Effector CD8-positive, alpha-beta T cell (primary cell): ENCODE data around the gene TINAG.

ENCODE experiments used
- DNase-seq: peaks from one replicate; lab custom pipeline; 2025; lab: John Stamatoyannopoulos, UW
- total RNA-seq, 4 experiments: gene quantifications; one replicate each; lab custom pipeline; 2026; lab: John Stamatoyannopoulos, UW

Gene TINAG
- 0 to 0.09 (median 0) reads per million in 4 experiments for total RNA-seq

DNA sequence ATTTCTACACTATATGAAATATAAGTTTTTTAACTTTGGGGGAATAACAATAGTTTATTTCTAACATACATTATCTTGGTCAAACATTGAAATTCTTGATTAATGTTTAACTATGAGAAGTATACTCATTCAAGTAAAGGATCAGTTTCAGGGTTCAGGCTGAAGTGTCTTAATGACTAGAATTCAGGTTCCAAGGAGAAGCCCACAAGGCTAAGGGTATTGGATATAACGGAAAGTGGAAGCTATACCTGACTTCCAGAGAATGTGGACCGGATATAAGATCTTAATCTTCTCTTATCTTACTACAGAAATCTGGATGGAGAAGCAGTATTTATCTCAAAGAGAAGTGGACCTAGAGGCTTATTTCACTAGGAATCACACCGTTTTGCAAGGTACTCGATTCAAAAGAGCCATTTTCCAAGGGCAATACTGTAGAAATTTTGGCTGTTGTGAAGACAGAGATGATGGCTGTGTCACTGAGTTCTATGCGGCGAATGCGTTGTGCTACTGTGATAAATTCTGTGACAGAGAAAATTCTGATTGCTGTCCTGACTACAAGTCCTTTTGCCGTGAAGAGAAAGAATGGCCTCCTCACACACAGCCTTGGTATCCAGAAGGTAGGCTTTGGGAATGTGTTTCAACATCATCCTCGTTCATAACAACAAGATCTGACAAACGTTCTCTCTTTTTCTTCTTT is at the start of gene TINAG:
TSS of gene TINAG (plus strand) at position 153 of the 697 bp plus-strand sequence. CDS start at position 263, 110 bp downstream.
- no peak for DNase-seq

- no peak for DNase-seq
Measured at GRCh38 chr6:54260025-54260424, 48.2 kb upstream of the TINAG start.

GRCh38 chr6:54262499-54262898 is 45.7 kb upstream of the TINAG start:
- no peak for DNase-seq

DNA sequence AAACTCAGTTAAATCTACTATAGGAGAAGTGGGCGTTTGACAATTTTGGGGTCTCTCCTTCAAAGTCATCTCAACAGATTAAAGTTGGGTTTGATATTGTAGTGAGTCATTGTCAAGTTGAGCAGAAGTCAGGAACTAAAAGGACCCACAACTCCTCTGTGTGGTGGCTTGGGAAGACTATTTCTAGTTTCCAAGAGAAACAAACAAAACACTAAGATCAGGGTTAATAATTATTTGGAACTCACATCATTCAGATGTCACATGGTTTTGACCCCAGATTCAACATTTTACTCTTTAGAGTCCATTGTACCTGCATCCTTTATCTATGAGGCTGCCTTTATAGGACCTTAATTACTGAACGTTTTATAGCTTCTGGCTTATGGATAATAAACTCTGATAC is 45.3 kb upstream of the TINAG start:
- no peak for DNase-seq

- DNase-seq, result no peak
Measured at GRCh38 chr6:54264581-54265272, 43.5 kb upstream of the TINAG start.

DNA sequence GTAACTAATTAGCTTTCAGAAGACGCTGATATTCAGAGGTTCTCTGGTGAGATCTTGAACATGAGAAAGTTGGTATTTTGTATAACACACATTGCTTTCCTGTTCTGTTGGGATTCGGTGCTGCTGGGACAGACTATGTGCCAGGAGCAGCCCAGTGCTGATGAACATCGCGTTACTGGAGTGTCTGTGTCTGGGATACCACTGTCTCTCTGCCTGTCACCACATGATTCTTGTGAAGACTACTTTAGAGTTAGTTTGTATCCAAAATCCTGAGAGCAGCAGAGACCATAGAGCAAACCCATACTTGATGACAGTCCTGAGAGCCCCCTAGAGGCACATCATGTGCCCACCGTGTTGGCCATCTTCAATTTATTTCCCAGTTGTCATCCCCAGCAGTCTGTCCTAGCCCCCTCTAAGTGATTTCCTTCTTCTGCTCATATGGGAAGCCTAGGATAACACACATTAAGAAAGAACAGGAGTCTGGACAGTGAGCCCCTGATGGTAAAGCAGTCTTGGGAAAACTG is 41.8 kb upstream of the TINAG start:
- DNase-seq, result no peak

DNA sequence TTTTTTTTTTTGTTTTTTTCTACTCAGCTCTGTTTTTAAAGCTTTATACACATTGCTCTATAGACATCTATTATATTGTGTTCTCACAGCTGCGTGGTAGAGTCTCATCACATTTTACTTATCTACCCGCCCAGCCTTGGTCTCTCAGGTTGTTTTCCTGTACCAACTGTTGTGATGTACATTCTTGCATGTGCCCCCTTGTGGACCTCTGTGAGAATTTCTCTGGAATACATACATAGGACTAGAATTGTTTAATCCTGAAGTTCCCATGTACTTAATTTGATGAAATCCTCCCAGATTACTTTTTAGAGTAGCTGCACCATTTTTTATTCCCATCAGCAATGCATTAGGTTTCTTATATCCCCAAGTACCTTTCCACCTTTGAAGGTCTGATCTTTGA is 40.4 kb upstream of the TINAG start:
- no peak for DNase-seq

DNA sequence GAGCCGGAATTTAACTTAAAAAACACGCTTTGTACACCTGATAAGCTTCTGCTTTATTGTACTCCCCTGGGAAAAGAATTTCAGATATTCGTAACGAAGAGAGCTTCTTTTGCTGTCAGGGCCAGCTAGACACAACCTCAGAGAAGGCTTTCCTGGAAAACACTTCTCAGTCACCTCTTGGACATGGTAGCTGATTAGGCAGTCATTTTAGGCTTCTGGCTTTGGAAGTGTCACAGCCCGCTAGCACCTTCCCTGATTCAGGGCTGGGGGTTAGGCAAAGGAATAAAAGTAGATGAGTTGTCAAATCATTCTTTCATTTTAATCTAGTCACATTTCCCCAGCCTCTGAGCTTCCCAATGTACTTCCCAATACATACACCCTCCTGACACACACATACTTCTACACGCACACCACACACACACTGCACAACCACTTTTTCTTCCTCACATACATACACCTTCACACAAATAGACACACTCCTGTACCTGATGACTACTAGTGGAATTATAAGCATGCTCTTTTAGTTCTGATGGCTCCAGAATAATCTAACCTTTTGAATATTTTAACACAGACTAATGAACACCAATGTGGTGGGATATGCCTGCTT is 34.9 kb upstream of the TINAG start:
- no peak for DNase-seq

GRCh38 chr6:54274383-54274782 is 33.9 kb upstream of the TINAG start:
- no peak for DNase-seq

- DNase-seq, result no peak
Measured at GRCh38 chr6:54282186-54282585, 26.1 kb upstream of the TINAG start.

DNA sequence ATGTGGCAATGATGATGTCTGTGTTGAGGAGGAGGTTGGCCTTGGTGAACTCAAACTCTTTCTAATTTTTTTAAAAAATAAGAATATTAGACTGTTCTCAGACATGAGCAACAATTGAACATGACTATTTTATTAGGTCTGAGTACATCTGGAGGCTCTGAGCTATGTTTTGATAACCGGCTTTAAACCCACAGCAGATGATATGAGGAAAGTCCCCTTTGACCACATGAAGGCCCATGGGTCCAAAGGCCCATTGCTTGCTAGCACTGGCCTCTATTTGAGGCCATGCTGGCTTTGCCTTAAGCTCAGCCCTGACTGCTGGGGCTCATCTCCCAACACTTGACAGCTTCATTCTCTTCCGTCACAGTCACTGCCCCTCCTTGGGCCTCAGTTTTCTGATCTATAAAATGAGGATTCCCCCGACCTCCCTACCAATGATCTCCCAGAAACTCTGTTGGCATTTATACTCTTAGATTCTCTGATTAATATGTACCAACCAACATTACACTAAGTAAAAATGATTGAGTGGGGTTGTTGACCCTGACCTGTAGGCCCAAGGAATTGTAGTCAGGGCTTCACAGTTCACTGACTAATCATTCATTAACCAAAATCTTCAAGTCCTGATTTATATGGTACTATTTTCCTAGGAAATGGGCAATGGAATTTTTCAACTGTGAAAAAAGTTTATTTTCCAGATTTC is 23.9 kb upstream of the TINAG start:
- no peak for DNase-seq

- no peak for DNase-seq
Measured at GRCh38 chr6:54285595-54285994, 22.6 kb upstream of the TINAG start.

DNA sequence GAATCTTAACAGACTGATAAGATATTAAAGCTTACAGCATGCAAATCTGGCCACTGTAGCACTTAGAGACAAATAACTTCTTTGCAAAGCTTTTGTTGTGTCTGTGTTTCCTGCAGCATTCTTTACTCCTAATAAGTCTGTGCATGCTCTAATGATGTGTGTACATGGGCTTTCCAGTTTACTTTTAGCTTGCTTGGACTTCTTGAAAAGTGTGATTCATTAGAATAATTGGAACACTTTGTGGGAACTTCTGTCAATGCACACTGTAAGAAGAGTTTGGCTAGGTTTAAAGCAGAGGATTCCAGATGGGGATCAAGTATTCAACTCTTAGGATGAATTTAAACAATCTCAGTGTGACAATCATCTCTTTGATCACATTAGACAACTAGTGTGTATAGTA is 22.1 kb upstream of the TINAG start:
- no peak for DNase-seq

DNA sequence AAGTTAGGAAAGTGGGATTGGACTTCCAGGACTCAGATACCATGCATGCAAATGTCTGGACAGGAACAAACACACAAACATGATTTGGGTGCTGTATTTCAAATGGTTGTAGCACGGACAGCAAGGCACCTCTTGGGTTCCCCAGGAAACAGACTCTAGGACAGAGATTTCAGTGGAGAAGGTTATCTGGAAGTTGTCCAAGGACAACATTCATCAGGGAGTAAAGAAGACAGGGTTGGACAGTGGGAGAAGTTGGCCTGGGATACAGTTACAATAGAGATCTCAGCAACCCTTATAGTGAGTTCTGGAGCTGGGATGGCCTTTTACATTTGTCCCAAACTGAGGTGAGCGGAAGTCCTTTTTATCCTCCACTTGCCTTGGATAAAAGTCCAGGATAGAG is 19.8 kb upstream of the TINAG start:
- DNase-seq, result no peak

DNA sequence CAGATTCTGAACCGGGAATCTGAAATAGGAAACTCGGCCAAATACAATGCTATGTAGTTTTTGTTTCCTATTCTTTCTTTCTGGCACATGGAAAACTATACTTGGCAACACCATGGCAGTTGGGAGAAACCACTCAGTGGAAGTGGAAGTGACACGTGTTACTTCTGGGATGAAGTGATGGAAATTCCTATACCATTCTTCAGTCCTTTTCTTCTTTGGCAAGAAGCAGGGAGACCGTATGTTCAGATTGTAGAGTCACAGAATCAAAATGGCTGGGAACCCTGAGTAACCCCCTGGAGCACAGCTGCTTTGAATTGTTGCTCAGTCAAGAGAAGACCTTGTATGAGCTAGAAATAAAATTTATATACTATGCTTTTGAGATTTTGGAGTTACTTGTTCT is 18.8 kb upstream of the TINAG start:
- DNase-seq, result no peak

DNA sequence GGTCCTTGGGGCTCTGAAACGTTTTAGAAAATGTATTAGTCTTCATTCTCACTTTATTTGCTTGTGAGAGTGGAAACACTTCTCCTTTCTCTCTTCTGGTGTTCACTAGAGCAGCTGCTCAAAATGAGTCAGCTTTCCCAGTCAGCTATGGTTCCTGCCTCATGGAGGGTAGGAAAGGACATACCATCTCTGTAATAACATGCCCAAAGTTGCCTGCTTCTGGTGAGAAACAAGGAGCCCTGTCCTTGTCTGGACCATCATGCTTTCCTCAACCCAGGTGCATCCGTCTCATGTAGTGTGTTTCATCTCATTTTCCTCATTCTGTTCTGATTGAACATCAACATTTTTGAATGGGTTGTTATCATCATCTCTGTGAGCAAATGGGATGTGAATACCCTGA is 17.1 kb upstream of the TINAG start:
- DNase-seq, result no peak

DNA sequence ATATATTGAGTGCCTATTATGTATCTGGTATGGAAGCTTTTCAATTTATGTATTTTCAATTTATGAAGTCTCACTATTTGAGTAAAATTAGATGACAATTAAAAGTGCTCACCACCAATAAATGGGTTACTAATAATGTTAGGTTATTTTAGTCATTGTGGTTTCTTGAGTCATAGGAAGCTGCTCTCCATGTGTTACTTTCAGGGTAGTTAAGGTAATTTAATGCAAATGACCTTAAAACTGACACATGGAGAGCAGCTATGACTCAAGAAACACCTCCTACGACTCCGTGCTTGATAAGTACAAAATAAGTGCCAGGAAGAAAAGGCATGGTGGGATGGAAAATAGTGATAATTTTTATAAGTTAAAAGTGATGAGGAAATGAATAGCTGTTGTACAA is 16.5 kb upstream of the TINAG start:
- no peak for DNase-seq

DNA sequence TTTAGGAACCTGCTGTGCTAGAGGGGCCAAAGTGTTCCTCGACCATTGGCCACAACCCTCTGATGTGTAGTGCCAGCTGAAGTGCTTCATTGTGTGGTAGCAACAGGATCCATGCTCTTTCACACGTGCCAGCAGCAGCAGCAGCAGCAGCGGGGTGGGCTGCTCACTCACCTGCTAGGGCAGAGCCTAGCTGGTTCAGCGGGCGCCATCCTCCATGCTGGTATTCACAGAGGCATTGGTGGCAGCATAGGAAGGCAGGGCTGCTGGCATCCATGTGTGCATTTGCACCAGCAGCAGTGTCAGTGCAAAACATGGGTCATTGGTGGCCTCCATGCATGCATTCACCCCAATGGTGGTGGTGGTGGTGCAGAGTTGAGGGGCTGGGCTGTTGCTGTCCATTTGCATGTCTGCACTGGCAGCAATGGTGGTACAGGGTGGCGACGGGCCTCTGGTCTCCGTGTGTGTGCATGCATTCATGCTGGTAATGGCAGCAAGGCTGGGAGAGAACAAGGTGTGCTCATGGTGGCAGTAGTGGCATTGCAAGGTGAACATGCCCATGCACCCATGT is 13.2 kb upstream of the TINAG start:
- DNase-seq, result no peak

GRCh38 chr6:54299542-54300269 is 8.5 kb upstream of the TINAG start:
- DNase-seq, result no peak

- DNase-seq, result no peak
Measured at GRCh38 chr6:54301770-54302169, 6.5 kb upstream of the TINAG start.

- no peak for DNase-seq
Measured at GRCh38 chr6:54307439-54307910, 766 bp upstream of the TINAG start.
